VCaP (cell line): ENCODE data around the gene ABCC5.
A peak's percentile ranks its signal among the peaks of the same experiment; 100 is the strongest.

Source experiments
- H3K27ac ChIP-seq: fragments of 450-650 bp; 2 replicates; pipeline ENCODE4 v1.5.1; 2017
- CTCF ChIP-seq: fragments of 450-650 bp; conservative IDR thresholded peaks from 2 replicates; pipeline ENCODE4 v1.5.1; 2017; ENCODE audit warnings: mild to moderate bottlenecking, moderate library complexity

The ABCC5 gene

GRCh38 chr3:184017672-184018423 is at the start of gene ABCC5:
Gene ABCC5, minus strand, starts transcription at chr3:184017884. Its CDS starts 3,492 bp downstream, at chr3:184014392.
- peak within 1 kb of the TSS; percentile 83 for H3K27ac ChIP-seq
- peak; percentile 77 for TF ChIP-seq CTCF

GRCh38 chr3:184066211-184066610 is 48.5 kb upstream of the ABCC5 start:
- no peak overlapping the region for H3K27ac ChIP-seq
- TF ChIP-seq CTCF, result no peak

GRCh38 chr3:184062637-184063036 is 45.0 kb upstream of the ABCC5 start:
- H3K27ac ChIP-seq, result no peak overlapping the region
- no peak for TF ChIP-seq CTCF

GRCh38 chr3:184059424-184059823 is 41.7 kb upstream of the ABCC5 start:
- no peak for TF ChIP-seq CTCF
- no peak overlapping the region for H3K27ac ChIP-seq

GRCh38 chr3:184058029-184058428 is 40.3 kb upstream of the ABCC5 start:
- no peak for TF ChIP-seq CTCF
- no peak overlapping the region for H3K27ac ChIP-seq

GRCh38 chr3:184052767-184053166 is 35.1 kb upstream of the ABCC5 start, which contains the start of gene HTR3C:
Gene HTR3C, plus strand, starts transcription at chr3:184053047. Its CDS starts 34 bp downstream, at chr3:184053081.
- no peak for TF ChIP-seq CTCF
- H3K27ac ChIP-seq, result no peak within 1 kb of the TSS

GRCh38 chr3:184050217-184050847 is 32.6 kb upstream of the ABCC5 start:
- no peak overlapping the region for H3K27ac ChIP-seq
- TF ChIP-seq CTCF, result no peak
